ENCODE measurements around the gene NUDT17. TPM values are rescaled to one million over a fixed set of nuclear protein-coding genes. Genes with fewer than 3 reads are reported as not detected.

The NUDT17 gene
- total and polyA plus RNA-seq, 2 of the 4 experiments (the other 2 are of a cell fraction): 2.3 to 2.8 TPM

- BruUV-seq (replicated peaks): no TSS peak
- in situ Hi-C loops (cut with MboI; ENCODE audit: low sequenced_read_pairs): no loop called here
Observed at GRCh38 chr1:145837656-145838055, 7.8 kb upstream of the NUDT17 start.

More at GRCh38 chr1:145837656-145838055, 7.8 kb upstream of the NUDT17 start:
- Histone ChIP-seq H3K18ac (ENCODE audit: low read depth, low read length) (no peak overlapping the region), H3K9me1 (ENCODE audit: insufficient read depth, low read length) (no peaks in the 10 kb centered on the region), H3K56ac (ENCODE audit: extremely low read depth, insufficient read depth, low read length) (no peak overlapping the region), H2BK120ac (ENCODE audit: low read depth, low read length) (no peak overlapping the region), H4K20me1 (ENCODE audit: insufficient read depth, low read length) (no peaks in the 10 kb centered on the region), H3K4me3 (ENCODE audit: insufficient read depth, low read depth, low read length) (no peak overlapping the region), H3K27ac (ENCODE audit: insufficient read depth, low read length) (no peak overlapping the region), H2AK5ac (ENCODE audit: low read depth, low read length) (no peak overlapping the region), H3K4me2 (ENCODE audit: low read depth, low read length) (no peak overlapping the region), H2BK20ac (ENCODE audit: low read depth, low read length) (no peak overlapping the region), H2AFZ (replicated peaks; ENCODE audit: low read length, poor library complexity) (no peak overlapping the region), H2BK5ac (ENCODE audit: low read depth, low read length, poor library complexity, severe bottlenecking) (no peak overlapping the region), H4K91ac (ENCODE audit: insufficient read depth, low read depth, low read length) (no peak overlapping the region), H3K36me3 (ENCODE audit: control insufficient read depth, insufficient read depth, low read length) (peaks cover 64% of the 10 kb centered on the region), H4K8ac (ENCODE audit: low read depth in 2 of 2, low read length in 2 of 2) (no peak overlapping the region), H3K9ac (ENCODE audit: low read depth, low read length) (no peak overlapping the region), H4K5ac (ENCODE audit: low read depth, low read length) (no peak overlapping the region), H3K4ac (ENCODE audit: low read depth, low read length) (no peak overlapping the region), H3K9me3 (ENCODE audit: control insufficient read depth, insufficient read depth, low read length) (no peaks in the 10 kb centered on the region), H3K79me1 (ENCODE audit: low read depth in 1 of 2, low read length in 2 of 2) (peaks cover 3 to 9% of the 10 kb centered on the region in 2 experiments; a peak in 3 of 4 replicates), H3K27me3 (ENCODE audit: control insufficient read depth, insufficient read depth, low read length) (no peaks in the 10 kb centered on the region), H3K14ac (replicated peaks; ENCODE audit: low read depth, low read length) (no peak overlapping the region), H2AK9ac (replicated peaks; ENCODE audit: low read depth, low read length, poor library complexity) (no peak overlapping the region), H2BK15ac (ENCODE audit: low read depth, low read length) (no peak overlapping the region), H3K4me1 (ENCODE audit: control insufficient read depth, insufficient read depth, low read length) (no peaks in the 10 kb centered on the region), H3K23ac (ENCODE audit: low read depth, low read length) (no peak overlapping the region)
- DNase-seq (no peak), ATAC-seq (ENCODE audit: low read depth) (no peak)
- TF ChIP-seq ELK1 (IDR thresholded peaks at IDR 0.05; ENCODE audit: borderline replicate concordance, low read depth, low read length) (no peak), MXI1 (IDR thresholded peaks at IDR 0.05; ENCODE audit: borderline replicate concordance, low read depth, low read length) (no peak), CHD1 (IDR thresholded peaks at IDR 0.05; ENCODE audit: low read depth, low read length) (no peak), NFE2L2 (IDR thresholded peaks at IDR 0.05; ENCODE audit: low read depth, low read length) (no peak), RAD21 (IDR thresholded peaks at IDR 0.05; ENCODE audit: low read length) (no peak), MAFK (IDR thresholded peaks at IDR 0.05; ENCODE audit: low read depth, low read length) (no peak), SMC3 (IDR thresholded peaks at IDR 0.05; ENCODE audit: low read depth, low read length) (no peak), RFX5 (IDR thresholded peaks at IDR 0.05; ENCODE audit: low read depth, low read length) (no peak), FOS (IDR thresholded peaks at IDR 0.05; ENCODE audit: low read depth, low read length) (no peak), USF2 (IDR thresholded peaks at IDR 0.05; ENCODE audit: low read depth, low read length) (no peak), BHLHE40 (IDR thresholded peaks at IDR 0.05; ENCODE audit: low read depth, low read length) (no peak), CTCF (conservative IDR thresholded peaks at IDR 0.05; ENCODE audit: low read depth, low read length) (no peak), POLR2A (IDR thresholded peaks at IDR 0.05; ENCODE audit: low read depth, low read length) (no peak), CEBPB (IDR thresholded peaks at IDR 0.05; ENCODE audit: low read depth, low read length) (no peak), RCOR1 (IDR thresholded peaks at IDR 0.05; ENCODE audit: insufficient replicate concordance, low read length) (no peak), MAZ (IDR thresholded peaks at IDR 0.05; ENCODE audit: borderline replicate concordance, low read depth, low read length) (no peak)
- ChIA-PET CTCF (no interaction called here), POLR2A (ENCODE audit: unreplicated experiment) (no interaction called here)
- dilution Hi-C loops (cut with HindIII; ENCODE audit: low sequenced_read_pairs, unreplicated experiment) (no loop called here), intact Hi-C loops (cut with micrococcal nuclease) (no loop called here)
- whole genome bisulfite sequencing, 2 experiments (ENCODE audit: extremely low coverage in 2 of 2, insufficient read length in 1 of 2): no CpG with 5 or more reads among the region's 1 CpG
